HepG2 (cell line): ENCODE results near the gene ANKS1B. TPM values are rescaled to one million over a fixed set of nuclear protein-coding genes. Genes with fewer than 3 reads are reported as not detected.

Experiments used
- ATAC-seq: fragments of 200-7000 bp; cut with Tn5 transposase; 3 replicates; pipeline ENCODE4 v1.9.1; 2020; ENCODE audit warnings: mild to moderate bottlenecking, moderate library complexity
- BruUV-seq: library from RNA; stranded (reverse); fragments of 400-500 nt; replicated peaks from 2 replicates; lab custom pipeline; 2021; lab: Mats Ljungman, UMichigan
- CTCF ChIA-PET: fragments of 300-600 bp; formaldehyde crosslinking; extraction: SDS; loops from one replicate; lab custom pipeline; 2021; ENCODE audit warnings: low total read pairs, inconsistent platforms, low intra/inter-chr PET ratio; lab: Yijun Ruan, JAX
- POLR2A ChIA-PET: fragments of 350-600 bp; sonication (Branson Sonifier 250); formaldehyde crosslinking; loops from one replicate; lab custom pipeline; 2020; ENCODE audit warnings: antibody characterized with exemption, inconsistent platforms; lab: Yijun Ruan, JAX
- DNase-seq: peaks from one replicate; pipeline ENCODE4 v3.0.0-alpha.2; 2015; ENCODE audit warnings: low spot score
- FAIRE-seq: peaks from 3 replicates; lab custom pipeline; 2011; peaks lifted over from hg19 to GRCh38; lab: Jason Lieb, UNC
- H2AFZ ChIP-seq: one replicate; pipeline ENCODE4 v1.6.1; 2011; ENCODE audit warnings: low read length, inconsistent platforms
- H3K27ac ChIP-seq: fragments of 300-600 bp; 3 replicates; pipeline ENCODE4 v1.8.0; 2011; ENCODE audit warnings: mixed run types, mild to moderate bottlenecking, mixed read lengths, low read length, inconsistent platforms; ENCODE audit not compliant: insufficient read depth; ENCODE audit errors: extremely low read length
- H3K27me3 ChIP-seq, 2 experiments: fragments of 200-600 bp in 1 of 2; 2 replicates in 1 of 2; 3 replicates in 1 of 2; pipeline versions ENCODE4 v1.6.0 to v1.8.0; 2011; ENCODE audit warnings: low read length in 2 of 2, mild to moderate bottlenecking in 2 of 2, moderate library complexity in 2 of 2, inconsistent platforms in 1 of 2; ENCODE audit not compliant: insufficient read depth in 2 of 2, control insufficient read depth in 1 of 2
- H3K36me3 ChIP-seq, 2 experiments: fragments of 200-600 bp in 1 of 2; replicated peaks in 1 of 2; 2 replicates in 1 of 2; 3 replicates in 1 of 2; pipeline versions ENCODE4 v1.5.1 to v1.8.0; 2011; ENCODE audit warnings: low read length in 2 of 2, inconsistent platforms in 1 of 2; ENCODE audit not compliant: insufficient read depth in 2 of 2, control insufficient read depth in 1 of 2
- H3K4me1 ChIP-seq: 2 replicates; pipeline ENCODE4 v1.5.1; 2012; ENCODE audit warnings: low read length, inconsistent platforms; ENCODE audit not compliant: insufficient read depth
- H3K4me2 ChIP-seq: 2 replicates; pipeline ENCODE4 v1.6.0; 2011; ENCODE audit warnings: low read depth, low read length, inconsistent platforms
- H3K4me3 ChIP-seq, 3 experiments: fragments of 200-600 bp in 1 of 3; sonication (generic), shearing (Covaris generic) in 1 of 3; replicated peaks in 1 of 3; 2 replicates each; pipeline ENCODE4 v1.5.1; 2011 to 2016; ENCODE audit warnings: low read length in 3 of 3, inconsistent platforms in 2 of 3, low read depth in 2 of 3, mild to moderate bottlenecking in 2 of 3, control low read depth in 1 of 3, mixed read lengths in 1 of 3; ENCODE audit not compliant: insufficient read depth in 1 of 3
- H3K79me2 ChIP-seq: one replicate; pipeline ENCODE4 v1.6.1; 2011; ENCODE audit warnings: low read length, inconsistent platforms; ENCODE audit not compliant: insufficient read depth
- H3K9ac ChIP-seq: 2 replicates; pipeline ENCODE4 v1.6.0; 2011; ENCODE audit warnings: mild to moderate bottlenecking, low read depth, low read length, inconsistent platforms; ENCODE audit not compliant: insufficient read depth
- H3K9me3 ChIP-seq: 2 replicates; pipeline ENCODE4 v1.5.1; 2012; ENCODE audit warnings: mild to moderate bottlenecking, low read length
- H4K20me1 ChIP-seq: 2 replicates; pipeline ENCODE4 v1.6.0; 2011; ENCODE audit warnings: inconsistent platforms, mild to moderate bottlenecking, low read length, moderate library complexity; ENCODE audit not compliant: insufficient read depth
- AGO2 ChIP-seq: fragments of 200-400 bp; formaldehyde crosslinking; optimal IDR thresholded peaks from 2 replicates; pipeline ENCODE3; 2017; ENCODE audit warnings: mild to moderate bottlenecking, low read depth, low read length, moderate library complexity
- ELF4 ChIP-seq: sonication (generic); formaldehyde crosslinking; IDR thresholded peaks from 2 replicates; pipeline ENCODE4 v1.5.0; 2020; ENCODE audit warnings: missing genetic modification reagents, mild to moderate bottlenecking, moderate library complexity, borderline replicate concordance
- ETS1 ChIP-seq: sonication (generic); formaldehyde crosslinking; IDR thresholded peaks from 2 replicates; pipeline ENCODE4 v1.4.0; 2020; ENCODE audit warnings: missing genetic modification reagents
- FOXK1 ChIP-seq: sonication (generic); formaldehyde crosslinking; IDR thresholded peaks from 2 replicates; pipeline ENCODE4 v1.4.0; 2020; ENCODE audit warnings: low read depth, missing genetic modification reagents, borderline replicate concordance
- HBP1 ChIP-seq: IDR thresholded peaks from 2 replicates; pipeline ENCODE4 v1.6.1; 2016; ENCODE audit warnings: low read depth, control low read depth
- HOXA9 ChIP-seq: sonication (generic); formaldehyde crosslinking; IDR thresholded peaks from 2 replicates; pipeline ENCODE4 v1.8.1; 2022; ENCODE audit warnings: missing genetic modification reagents, mild to moderate bottlenecking, moderate library complexity, borderline replicate concordance
- KLF13 ChIP-seq: sonication (generic); formaldehyde crosslinking; IDR thresholded peaks from 2 replicates; pipeline ENCODE4 v1.4.0; 2020; ENCODE audit warnings: mild to moderate bottlenecking, missing genetic modification reagents
- KLF15 ChIP-seq: sonication (generic); formaldehyde crosslinking; IDR thresholded peaks from 2 replicates; pipeline ENCODE4 v1.8.1; 2023; ENCODE audit warnings: borderline replicate concordance, mild to moderate bottlenecking, inconsistent platforms, missing genetic modification reagents, mixed read lengths
- MLX ChIP-seq: IDR thresholded peaks from 2 replicates; pipeline ENCODE4 v1.6.1; 2016
- MTA3 ChIP-seq: sonication (generic); formaldehyde crosslinking; IDR thresholded peaks from 2 replicates; pipeline ENCODE4 v1.4.0; 2020; ENCODE audit warnings: missing genetic modification reagents
- NFE2 ChIP-seq: sonication (generic); formaldehyde crosslinking; IDR thresholded peaks from 2 replicates; pipeline ENCODE4 v1.4.0; 2020; ENCODE audit warnings: missing genetic modification reagents
- PHF5A ChIP-seq: IDR thresholded peaks from one replicate; pipeline ENCODE4 v1.6.1; 2018; ENCODE audit warnings: low read depth, missing genetic modification reagents; ENCODE audit not compliant: unreplicated experiment
- STAT5B ChIP-seq: sonication (generic); formaldehyde crosslinking; IDR thresholded peaks from 2 replicates; pipeline ENCODE4 v1.4.0; 2020; ENCODE audit warnings: missing genetic modification reagents
- THYN1 ChIP-seq: sonication (generic); formaldehyde crosslinking; IDR thresholded peaks from 2 replicates; pipeline ENCODE4 v1.8.1; 2023; ENCODE audit warnings: low read depth, mild to moderate bottlenecking, moderate library complexity, missing genetic modification reagents, borderline replicate concordance
- ZMAT3 ChIP-seq: sonication (generic); formaldehyde crosslinking; conservative IDR thresholded peaks from 2 replicates; pipeline ENCODE4 v1.7.0; 2021; ENCODE audit warnings: missing genetic modification reagents
- ZNF3 ChIP-seq: IDR thresholded peaks from 2 replicates; pipeline ENCODE4 v1.7.0; 2017; ENCODE audit warnings: inconsistent platforms
- ZNF383 ChIP-seq: sonication (generic); formaldehyde crosslinking; IDR thresholded peaks from 2 replicates; pipeline ENCODE4 v1.4.0; 2020; ENCODE audit warnings: missing genetic modification reagents, mild to moderate bottlenecking, borderline replicate concordance
- ZNF44 ChIP-seq: sonication (generic); formaldehyde crosslinking; IDR thresholded peaks from 2 replicates; pipeline ENCODE4 v1.5.1; 2020; ENCODE audit warnings: mild to moderate bottlenecking, missing genetic modification reagents
- ZNF550 ChIP-seq: sonication (generic); formaldehyde crosslinking; IDR thresholded peaks from 2 replicates; pipeline ENCODE4 v1.4.0; 2020; ENCODE audit warnings: mild to moderate bottlenecking, missing genetic modification reagents, borderline replicate concordance
- ZNF580 ChIP-seq: IDR thresholded peaks from 2 replicates; pipeline ENCODE4 v1.6.1; 2016; ENCODE audit warnings: low read depth, borderline replicate concordance
- ZNF713 ChIP-seq: sonication (generic); formaldehyde crosslinking; IDR thresholded peaks from 2 replicates; pipeline ENCODE4 v1.4.0; 2020; ENCODE audit warnings: mild to moderate bottlenecking, missing genetic modification reagents
- ZNF777 ChIP-seq: sonication (generic); formaldehyde crosslinking; IDR thresholded peaks from 2 replicates; pipeline ENCODE4 v1.4.0; 2020; ENCODE audit warnings: missing genetic modification reagents
- WGBS: methylation state at CpG from one replicate; pipeline ENCODE4 v1.1.6; 2017; ENCODE audit warnings: low lambda C conversion rate; 5-methylcytosine and 5-hydroxymethylcytosine counted together
- in situ Hi-C: cut with HindIII; loops from 2 replicates; pipeline ENCODE4 v1.10.0; 2017; ENCODE audit warnings: low pct_unique_long_range_greater_than_20kb; ENCODE audit not compliant: extremely low pct_ligation_motif_present
- intact Hi-C: fragments of 100-400 bp; cut with micrococcal nuclease; formaldehyde crosslinking; loops from one replicate; pipeline ENCODE4 v1.10.0; 2022; ENCODE audit not compliant: unreplicated experiment
- polyA plus RNA-seq, 8 experiments: library from polyadenylated mRNA; depleted of rRNA in 3 of 8; stranded (reverse) in 7 of 8; unstranded in 1 of 8; fragments of >200 nt; fragmentation: Illumina TruSeq in 4 of 8; extraction: Trizol in 4 of 8; gene quantifications; 2 replicates each; pipeline versions ENCODE4 v1.2.1 to v1.2.3, GENCODE V29; 2011 to 2016; ENCODE audit warnings: low read depth in 4 of 8, missing spikeins in 1 of 8, mixed read lengths in 1 of 8; ENCODE audit not compliant: insufficient read depth in 1 of 8
- total RNA-seq, 5 experiments: library from RNA; depleted of rRNA; stranded (reverse); fragments of >200 nt; fragmentation: Illumina TruSeq; extraction: Trizol; gene quantifications; 2 replicates each; pipeline ENCODE4 v1.2.3, GENCODE V29; 2016; ENCODE audit warnings: low read depth in 1 of 5

Gene ANKS1B
- total and polyA plus RNA-seq, 2 of the 13 experiments (the other 11 are each of a cell fraction or from before 2014, with no cell fraction given) = 0.15 TPM; not detected in 1

GRCh38 chr12:98990648-98991047 is 994.1 kb downstream of the ANKS1B start (continued):
- no peak for TF ChIP-seq ELF4 (CRISPR knock-in tag)
- TF ChIP-seq THYN1 (CRISPR knock-in tag) = no peak

GRCh38 chr12:98985156-98985555 is 999.6 kb downstream of the ANKS1B start:
- no peak for TF ChIP-seq ZNF777
- TF ChIP-seq KLF13 = no peak
- TF ChIP-seq AGO2 = no peak
- TF ChIP-seq HBP1 (CRISPR knock-in tag) = no peak
- no peak for TF ChIP-seq ETS1 (CRISPR knock-in tag)
- TF ChIP-seq ZNF580 (CRISPR knock-in tag) = no peak
- no peak for TF ChIP-seq ZMAT3 (CRISPR knock-in tag)
- TF ChIP-seq ZNF44 = no peak
- TF ChIP-seq ZNF713 (CRISPR knock-in tag) = no peak
- no peak for TF ChIP-seq ZNF550 (CRISPR knock-in tag)
- no peak for TF ChIP-seq STAT5B (CRISPR knock-in tag)
- TF ChIP-seq MLX = no peak
- TF ChIP-seq HOXA9 (CRISPR knock-in tag) = no peak
- no peak for TF ChIP-seq KLF15 (CRISPR knock-in tag)
- TF ChIP-seq ZNF383 (CRISPR knock-in tag) = no peak
- no peak for TF ChIP-seq MTA3 (CRISPR knock-in tag)
- TF ChIP-seq PHF5A (CRISPR knock-in tag) = no peak
- no peak for TF ChIP-seq NFE2 (CRISPR knock-in tag)
- no peak for TF ChIP-seq FOXK1
- no peak for TF ChIP-seq ZNF3 (CRISPR knock-in tag)
- Histone ChIP-seq H3K4me3 (no peak overlapping the region), H3K36me3 (no peaks in the 10 kb centered on the region), H4K20me1 (no peaks in the 10 kb centered on the region), H3K27ac (no peak overlapping the region), H3K4me1 (no peaks in the 10 kb centered on the region), H3K9me3 (no peaks in the 10 kb centered on the region), H3K4me2 (no peak overlapping the region), H3K79me2 (no peaks in the 10 kb centered on the region), H3K9ac (no peak overlapping the region), H3K27me3 (no peaks in the 10 kb centered on the region), H2AFZ (no peak overlapping the region)
- 0% methylated on average over 2 of the region's 2 CpGs for WGBS
- in situ Hi-C loops = no loop called here
- ChIA-PET POLR2A (no interaction called here), CTCF (no interaction called here)
- intact Hi-C loops = no loop called here
- DNase-seq (no peak), FAIRE-seq (no peak), ATAC-seq (no peak)
- BruUV-seq = no TSS peak
